ENCODE data around the gene SPNS2. TPM values are rescaled to one million over a fixed set of nuclear protein-coding genes. Genes with fewer than 3 reads are reported as not detected.

SPNS2 gene
- total RNA-seq, 1 experiment from 2014 or later: 33.8 TPM

- Histone ChIP-seq H3K36me3 (ENCODE audit: low read depth) (no peaks in the 10 kb centered on the region), H2AFZ (peak overlapping the region; percentile 67), H3K4me1 (replicated peaks; ENCODE audit: insufficient read depth) (peaks cover 72% of the 10 kb centered on the region), H3K27me3 (ENCODE audit: insufficient read depth, low read depth) (no peaks in the 10 kb centered on the region), H3K4me2 (peak overlapping the region; percentile 90), H4K20me1 (ENCODE audit: insufficient read depth) (0 out of 2 replicates have a peak, but pooled peaks cover 9% of the 10 kb centered on the region), H3K27ac (peak overlapping the region; percentile 21; the same call in 1 of the 2 replicates), H3K79me2 (ENCODE audit: low read depth) (peaks cover 60% of the 10 kb centered on the region), H3K9me3 (ENCODE audit: insufficient read depth, low read depth) (no peaks in the 10 kb centered on the region), H3K9me2 (ENCODE audit: insufficient read depth) (no peaks in the 10 kb centered on the region), H3F3A (ENCODE audit: insufficient read depth, low read depth) (peaks cover 60% of the 10 kb centered on the region), H3K4me3 (peak overlapping the region; percentile 81)
- peak in 1 of 2 experiments; percentile 40 for DNase-seq
- no peak; the same call in 1 of the 2 replicates for TF ChIP-seq CTCF (conservative IDR thresholded peaks at IDR 0.05)
- no peak for TF ChIP-seq EZH2 (IDR thresholded peaks at IDR 0.05; ENCODE audit: low read depth)
- BruUV-seq (replicated peaks): no TSS peak
- CTCF ChIA-PET: interaction anchor here (0.6 to 1.1 kb wide), 3 partner anchors 22 to 101 kb away, joined by 3 to 7 read pairs (median 4); no protein-coding TSS in a partner anchor
- POLR2A ChIA-PET (ENCODE audit: unreplicated experiment): interaction anchor here (0.6 to 0.7 kb wide), 2 partner anchors 19 to 29 kb away, joined by 3 to 11 read pairs; no protein-coding TSS in a partner anchor
- intact Hi-C loops (cut with micrococcal nuclease; ENCODE audit: unreplicated experiment): loop anchor here (5.0 kb wide), 1 partner anchor 128 kb away; no protein-coding TSS in a partner anchor
Observed at GRCh38 chr17:4499431-4500190, 930 bp downstream of the SPNS2 start.

DNA sequence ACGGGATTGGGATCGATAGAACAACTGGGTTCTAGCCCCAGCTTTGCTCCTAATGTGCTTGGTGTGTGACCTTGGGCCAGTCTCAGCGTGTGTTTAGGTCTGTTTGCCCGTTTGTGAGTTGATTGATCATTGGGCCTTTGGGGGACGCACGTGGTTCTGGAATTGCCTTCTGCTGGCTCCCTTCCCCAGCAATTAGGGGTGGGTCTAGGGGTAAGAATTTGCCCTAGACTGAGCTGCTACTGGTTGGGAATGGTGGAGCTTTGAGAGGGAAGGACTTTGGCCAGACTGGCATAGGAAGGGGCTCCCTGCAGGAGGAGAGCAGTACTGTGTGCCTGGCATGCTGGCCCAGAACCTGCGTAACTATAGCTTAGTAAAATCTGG lies 1.5 kb downstream of the SPNS2 start:
- Histone ChIP-seq H3K36me3 (ENCODE audit: low read depth) (no peaks in the 10 kb centered on the region), H3K27me3 (ENCODE audit: insufficient read depth, low read depth) (no peaks in the 10 kb centered on the region), H3K9me3 (ENCODE audit: insufficient read depth, low read depth) (no peaks in the 10 kb centered on the region), H3F3A (ENCODE audit: insufficient read depth, low read depth) (peaks cover 66% of the 10 kb centered on the region), H2AFZ (peak overlapping the region; percentile 67), H3K4me1 (replicated peaks; ENCODE audit: insufficient read depth) (peaks cover 77% of the 10 kb centered on the region), H4K20me1 (ENCODE audit: insufficient read depth) (peaks cover 13% of the 10 kb centered on the region; the same call in 1 of the 2 replicates), H3K4me3 (peak overlapping the region; percentile 81), H3K9me2 (ENCODE audit: insufficient read depth) (no peaks in the 10 kb centered on the region), H3K27ac (peak overlapping the region; percentile 21; the same call in 1 of the 2 replicates), H3K79me2 (ENCODE audit: low read depth) (peaks cover 66% of the 10 kb centered on the region), H3K4me2 (peak overlapping the region; percentile 90)
- BruUV-seq (replicated peaks): no TSS peak
- CTCF ChIA-PET: interaction anchor here (1.1 kb wide), 1 partner anchor 84 kb away, joined by 4 read pairs; no protein-coding TSS in a partner anchor
- no peak for DNase-seq
- intact Hi-C loops (cut with micrococcal nuclease; ENCODE audit: unreplicated experiment): no loop called here
- TF ChIP-seq CTCF (conservative IDR thresholded peaks at IDR 0.05) (no peak; the same call in 1 of the 2 replicates), EZH2 (IDR thresholded peaks at IDR 0.05; ENCODE audit: low read depth) (no peak)
- POLR2A ChIA-PET (ENCODE audit: unreplicated experiment): interaction anchor here (0.7 kb wide), 1 partner anchor 20 kb away, joined by 3 read pairs; no protein-coding TSS in a partner anchor

GRCh38 chr17:4501295-4501949 lies 2.7 kb downstream of the SPNS2 start:
- no peaks in the 10 kb centered on the region for H3K9me3 ChIP-seq (ENCODE audit: insufficient read depth, low read depth)
- ChIA-PET CTCF (interaction anchor here (0.6 kb wide), 1 partner anchor 79 kb away, joined by 12 read pairs; no protein-coding TSS in a partner anchor), POLR2A (ENCODE audit: unreplicated experiment) (interaction anchor here (0.7 kb wide), 1 partner anchor 36 kb away, joined by 13 read pairs; no protein-coding TSS in a partner anchor)
- no peak overlapping the region for H2AFZ ChIP-seq
- TF ChIP-seq EZH2 (IDR thresholded peaks at IDR 0.05; ENCODE audit: low read depth) (no peak), CTCF (conservative IDR thresholded peaks at IDR 0.05) (no peak)
- H3K27ac ChIP-seq: 0 out of 2 replicates have a peak overlapping the region, but pooled peaks have one; percentile 21
- peak overlapping the region; percentile 81 for H3K4me3 ChIP-seq
- no peaks in the 10 kb centered on the region for H3K9me2 ChIP-seq (ENCODE audit: insufficient read depth)
- peak in 1 of 2 experiments; percentile 44 for DNase-seq
- H3K27me3 ChIP-seq (ENCODE audit: insufficient read depth, low read depth): no peaks in the 10 kb centered on the region
- H3K36me3 ChIP-seq (ENCODE audit: low read depth): no peaks in the 10 kb centered on the region
- intact Hi-C loops (cut with micrococcal nuclease; ENCODE audit: unreplicated experiment): no loop called here
- H3K4me1 ChIP-seq (replicated peaks; ENCODE audit: insufficient read depth): peaks cover 78% of the 10 kb centered on the region
- peak overlapping the region; percentile 90 for H3K4me2 ChIP-seq
- peaks cover 13% of the 10 kb centered on the region; the same call in 1 of the 2 replicates for H4K20me1 ChIP-seq (ENCODE audit: insufficient read depth)
- peaks cover 62% of the 10 kb centered on the region for H3F3A ChIP-seq (ENCODE audit: insufficient read depth, low read depth)
- H3K79me2 ChIP-seq (ENCODE audit: low read depth): peaks cover 78% of the 10 kb centered on the region
- no TSS peak for BruUV-seq (replicated peaks)

Data from PC-9 (cell line).